GM12873 (cell line): ENCODE data around the gene CDH18.

Experiments
- TF ChIP-seq, protein P1 (sequence below): IDR thresholded peaks from 2 replicates; pipeline ENCODE4 v1.5.1; 2012; ENCODE audit warnings: low read depth, mild to moderate bottlenecking, moderate library complexity, low read length, control low read depth; ENCODE audit not compliant: insufficient read depth; ENCODE audit errors: missing control alignments

Gene CDH18

GRCh38 chr5:19767987-19768386 lies 220.0 kb downstream of the CDH18 start:
- TF ChIP-seq, protein P1, sequence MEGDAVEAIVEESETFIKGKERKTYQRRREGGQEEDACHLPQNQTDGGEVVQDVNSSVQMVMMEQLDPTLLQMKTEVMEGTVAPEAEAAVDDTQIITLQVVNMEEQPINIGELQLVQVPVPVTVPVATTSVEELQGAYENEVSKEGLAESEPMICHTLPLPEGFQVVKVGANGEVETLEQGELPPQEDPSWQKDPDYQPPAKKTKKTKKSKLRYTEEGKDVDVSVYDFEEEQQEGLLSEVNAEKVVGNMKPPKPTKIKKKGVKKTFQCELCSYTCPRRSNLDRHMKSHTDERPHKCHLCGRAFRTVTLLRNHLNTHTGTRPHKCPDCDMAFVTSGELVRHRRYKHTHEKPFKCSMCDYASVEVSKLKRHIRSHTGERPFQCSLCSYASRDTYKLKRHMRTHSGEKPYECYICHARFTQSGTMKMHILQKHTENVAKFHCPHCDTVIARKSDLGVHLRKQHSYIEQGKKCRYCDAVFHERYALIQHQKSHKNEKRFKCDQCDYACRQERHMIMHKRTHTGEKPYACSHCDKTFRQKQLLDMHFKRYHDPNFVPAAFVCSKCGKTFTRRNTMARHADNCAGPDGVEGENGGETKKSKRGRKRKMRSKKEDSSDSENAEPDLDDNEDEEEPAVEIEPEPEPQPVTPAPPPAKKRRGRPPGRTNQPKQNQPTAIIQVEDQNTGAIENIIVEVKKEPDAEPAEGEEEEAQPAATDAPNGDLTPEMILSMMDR: no peak

DNA sequence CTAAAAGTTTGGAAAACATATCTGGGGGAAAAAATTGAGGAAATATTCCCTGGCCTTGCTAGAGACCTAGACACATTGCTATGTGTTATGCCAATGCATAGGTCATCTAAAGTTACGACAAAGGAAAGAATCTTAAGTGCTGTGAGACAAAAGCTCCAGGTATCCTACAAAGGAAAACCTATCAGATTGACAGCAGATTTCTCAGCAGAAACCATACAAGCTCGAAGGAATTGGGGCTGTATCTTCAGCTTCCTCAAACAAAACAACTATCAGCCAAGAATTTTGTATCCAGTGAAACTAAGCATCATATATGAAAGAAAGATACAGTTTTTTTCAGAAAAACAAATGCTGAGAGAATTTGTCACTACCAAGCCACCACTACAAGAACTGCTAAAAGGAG lies 234.4 kb downstream of the CDH18 start:
- TF ChIP-seq, protein P1: no peak

DNA sequence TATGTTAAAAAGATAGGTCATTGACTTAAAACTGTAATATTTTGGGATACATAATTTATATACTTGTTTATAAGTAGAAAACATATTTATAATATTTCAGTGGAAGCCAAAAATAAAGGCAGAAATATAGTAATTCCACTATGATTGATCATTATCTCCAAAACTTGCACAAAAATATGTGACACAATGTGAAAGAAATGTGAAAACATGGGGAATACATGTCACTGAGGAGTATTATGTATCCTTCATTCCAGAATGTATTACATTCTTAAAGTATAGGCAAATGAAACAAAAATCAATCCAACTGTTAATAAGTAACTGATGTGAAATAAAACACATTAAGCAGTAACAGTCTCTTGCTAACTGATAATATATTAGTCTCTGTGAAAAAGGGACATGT lies 236.7 kb downstream of the CDH18 start:
- TF ChIP-seq, protein P1: no peak

DNA sequence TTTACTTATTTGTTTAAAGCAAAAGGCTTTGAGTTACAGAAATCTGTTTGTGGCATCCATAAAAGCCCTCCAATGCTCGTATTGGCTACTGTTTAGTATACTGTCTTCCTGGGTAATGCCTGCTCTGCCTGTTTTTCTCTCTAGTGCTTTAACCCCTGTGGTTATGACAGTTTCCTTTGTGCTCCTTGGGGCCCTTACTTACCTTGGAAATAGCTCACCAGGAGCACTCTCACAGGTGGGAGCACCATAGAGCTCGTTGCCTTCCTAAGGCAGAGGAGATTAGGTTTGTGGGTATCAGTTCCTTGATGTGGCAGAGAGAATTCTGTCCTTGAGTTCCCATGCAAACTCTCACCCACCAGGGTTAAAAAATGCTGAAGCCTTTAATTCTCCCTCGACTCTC lies 242.8 kb downstream of the CDH18 start:
- TF ChIP-seq, protein P1: no peak

DNA sequence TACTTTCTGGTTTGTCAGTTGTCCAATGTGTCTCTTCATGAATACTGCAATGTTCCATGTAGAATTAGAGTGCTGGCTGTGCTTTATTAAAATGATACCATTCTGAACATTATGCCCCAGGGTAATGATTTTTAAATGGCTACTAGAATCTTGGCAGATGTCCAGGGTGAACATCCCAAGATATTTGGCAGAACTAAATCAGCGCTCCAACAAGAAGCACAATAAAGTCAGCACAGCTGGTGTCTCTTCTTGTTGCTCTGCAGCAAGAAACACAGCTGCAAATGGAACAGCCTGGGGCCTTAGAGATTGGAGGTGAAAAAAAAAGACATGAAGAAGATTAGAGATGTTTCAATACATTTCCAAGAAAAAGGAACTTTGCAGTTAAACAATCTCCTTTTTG lies 248.3 kb downstream of the CDH18 start:
- TF ChIP-seq, protein P1: no peak

DNA sequence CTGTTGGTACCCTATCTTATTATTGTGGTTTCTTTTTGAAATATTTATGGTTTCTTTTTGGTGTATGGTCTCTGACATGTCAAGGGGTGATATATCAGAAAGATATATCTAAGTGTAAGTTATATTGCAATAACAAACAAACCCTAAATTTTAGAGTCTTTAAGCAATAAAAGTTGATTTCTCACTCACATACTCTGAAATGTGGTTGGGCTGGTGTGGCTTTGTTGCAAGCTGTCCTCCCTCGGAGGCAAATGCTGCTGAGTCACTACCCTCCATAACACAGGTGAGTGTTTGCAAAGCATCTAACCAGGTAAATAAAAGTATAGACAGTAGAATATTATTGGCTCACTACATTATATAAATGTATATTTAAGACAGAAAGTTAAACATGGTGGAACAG lies 253.2 kb downstream of the CDH18 start:
- TF ChIP-seq, protein P1: no peak

DNA sequence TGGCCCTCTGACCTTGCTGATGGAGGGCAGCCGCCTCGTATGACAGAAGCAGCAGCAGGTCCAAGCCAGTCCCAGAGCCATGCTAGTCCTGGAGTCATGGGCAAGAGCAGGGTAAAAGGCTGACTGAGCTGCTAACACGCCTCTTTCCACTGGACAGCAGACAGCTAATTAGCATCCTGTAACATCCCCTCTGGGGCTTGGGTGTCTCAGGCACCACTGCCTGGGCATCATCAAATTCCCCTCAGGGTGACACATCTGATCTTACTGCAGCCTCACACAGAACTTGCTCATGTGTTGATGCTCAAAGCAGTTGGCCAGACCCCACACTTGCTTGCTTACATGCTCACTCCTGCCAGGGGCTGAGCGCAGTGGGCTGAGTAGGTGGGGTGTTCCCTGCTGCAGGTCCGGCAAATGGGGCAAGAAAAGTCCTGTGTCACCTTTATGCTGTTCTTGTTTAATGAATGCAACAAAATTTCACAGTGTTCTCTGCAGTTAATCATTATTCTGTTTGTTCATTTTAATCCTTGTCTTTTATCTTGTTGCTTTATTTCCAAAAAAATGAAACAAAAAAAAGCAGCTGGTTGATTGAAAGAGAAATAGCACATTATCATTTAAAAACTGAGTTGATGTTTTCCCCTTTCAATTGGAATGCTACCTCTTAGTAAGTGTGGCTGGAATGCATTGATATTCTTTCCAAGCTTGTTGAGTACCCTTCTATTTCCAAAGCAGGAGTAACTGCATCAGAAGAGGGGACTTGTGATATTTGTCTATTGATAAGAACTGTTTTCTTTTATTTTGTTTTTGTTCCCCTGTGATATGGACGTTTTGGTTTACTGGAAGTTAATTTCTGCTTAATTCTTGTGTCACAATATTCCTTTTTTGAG lies 254.1 kb downstream of the CDH18 start:
- TF ChIP-seq, protein P1: no peak
